ENCODE data around the gene PDGFA. TPM values are rescaled to one million over a fixed set of nuclear protein-coding genes. Genes with fewer than 3 reads are reported as not detected.
A peak's percentile ranks its signal among the peaks of the same experiment; 100 is the strongest.
"Not testable (repeated sequence)": the region's sequence is repeated elsewhere in the genome, so short reads cannot be mapped to it uniquely, and the experiment has no call there.

PDGFA gene
- polyA plus RNA-seq, 1 donor: 43.2 TPM

DNA sequence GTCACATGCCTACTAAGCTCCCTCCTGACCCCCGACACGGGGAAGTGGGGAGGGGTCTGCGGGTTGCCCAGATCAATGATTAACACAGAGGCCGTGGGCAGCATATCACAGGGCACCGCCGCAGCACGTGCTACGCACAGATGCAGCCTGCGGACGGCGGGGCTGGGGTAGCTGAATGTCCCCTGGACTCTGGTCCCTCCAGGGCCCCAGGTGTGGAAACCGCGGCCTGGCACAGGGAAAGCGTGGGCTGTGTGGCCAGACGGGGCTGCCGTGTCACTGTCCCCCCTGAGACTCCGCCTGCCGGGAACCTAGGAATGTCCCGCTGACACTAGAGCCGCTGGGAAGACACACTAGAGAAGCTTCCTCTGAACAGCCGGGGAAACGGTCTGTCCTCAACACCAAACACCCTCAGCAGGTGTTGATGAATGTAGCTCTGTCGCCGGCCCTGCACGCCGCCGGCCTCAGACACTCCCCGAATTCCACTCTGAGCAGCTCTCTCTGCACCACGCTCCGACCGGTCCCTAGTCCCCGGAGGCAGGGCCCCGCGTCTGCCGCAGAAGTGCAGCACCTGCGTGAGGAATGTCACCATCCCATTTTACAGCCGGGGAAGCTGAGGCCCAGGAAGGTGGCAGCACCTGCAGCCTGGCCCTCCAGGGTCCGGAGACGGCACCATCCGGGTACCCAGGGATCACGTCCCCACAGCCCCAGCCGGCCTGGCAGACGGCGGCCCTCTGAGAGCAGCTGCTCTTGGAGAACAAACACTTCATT is 33.4 kb upstream of the PDGFA start:
- no peak for DNase-seq

DNA sequence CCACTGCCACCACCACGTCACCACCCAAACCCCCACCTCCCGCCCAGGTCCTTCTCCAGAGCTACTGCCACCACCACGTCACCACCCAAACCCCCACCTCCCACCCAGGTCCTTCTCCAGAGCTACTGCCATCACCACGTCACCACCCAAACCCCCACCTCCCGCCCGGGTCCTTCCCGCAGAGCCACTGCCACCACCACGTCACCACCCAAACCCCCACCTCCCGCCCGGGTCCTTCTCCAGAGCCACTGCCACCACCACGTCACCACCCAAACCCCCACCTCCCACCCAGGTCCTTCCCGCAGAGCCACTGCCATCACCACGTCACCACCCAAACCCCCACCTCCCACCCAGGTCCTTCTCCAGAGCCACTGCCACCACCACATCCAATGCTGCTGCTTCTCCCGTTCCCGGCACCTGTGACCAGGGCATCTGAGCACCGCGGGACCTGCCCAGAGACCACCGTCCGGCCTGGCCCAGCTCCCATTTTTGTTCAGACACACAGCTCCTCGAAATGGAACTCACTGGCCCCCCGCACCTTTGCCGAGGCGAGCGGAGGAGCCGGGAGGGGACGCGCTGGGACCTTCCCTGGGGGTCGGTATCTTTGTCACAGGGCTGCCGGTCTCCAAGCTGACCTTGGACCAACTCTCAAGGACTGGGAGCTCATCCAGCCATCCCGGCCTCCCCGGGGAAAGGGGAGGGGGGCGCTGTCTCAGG is 32.7 kb upstream of the PDGFA start:
- not testable (repeated sequence) for DNase-seq

- not testable (repeated sequence) for DNase-seq
Observed at GRCh38 chr7:551615-551970, 31.9 kb upstream of the PDGFA start.

GRCh38 chr7:550881-551614 is 31.4 kb upstream of the PDGFA start:
- DNase-seq: no peak

DNA sequence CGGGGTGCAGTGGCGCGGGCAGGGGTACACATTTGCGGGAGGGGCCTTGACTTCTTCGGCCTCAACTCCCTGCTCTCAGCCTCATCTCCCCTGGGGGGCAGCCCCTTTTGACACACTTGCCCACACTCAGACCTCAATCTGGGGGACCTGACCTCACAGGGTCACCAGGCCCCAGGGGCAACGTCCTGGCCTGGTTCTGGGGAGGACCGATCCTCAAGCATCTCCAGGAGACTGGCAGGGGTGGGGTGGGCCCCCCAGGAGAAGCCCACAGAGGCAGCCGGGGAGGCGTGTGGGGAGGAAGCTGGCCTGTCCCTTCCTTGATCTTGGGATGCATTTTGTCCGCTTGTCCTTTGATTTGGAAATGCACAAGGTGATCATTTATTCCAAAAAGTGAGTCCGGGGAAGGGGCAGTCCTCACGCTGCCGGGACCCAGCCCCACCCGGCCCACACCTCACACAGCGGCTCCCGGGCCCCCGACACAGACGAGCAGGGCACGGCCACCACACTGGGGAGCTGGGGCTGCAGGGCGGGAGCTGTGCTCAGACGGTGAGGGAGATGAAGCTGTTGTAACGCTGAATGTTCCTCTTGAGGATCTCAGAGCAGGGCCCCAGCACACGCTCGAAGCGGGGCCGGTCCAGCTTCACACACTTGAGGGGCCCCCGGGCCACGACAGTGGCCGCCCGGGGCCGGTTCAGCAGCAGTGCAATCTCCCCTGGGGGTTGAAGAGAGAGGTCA is 30.4 kb upstream of the PDGFA start:
- no peak for DNase-seq

DNA sequence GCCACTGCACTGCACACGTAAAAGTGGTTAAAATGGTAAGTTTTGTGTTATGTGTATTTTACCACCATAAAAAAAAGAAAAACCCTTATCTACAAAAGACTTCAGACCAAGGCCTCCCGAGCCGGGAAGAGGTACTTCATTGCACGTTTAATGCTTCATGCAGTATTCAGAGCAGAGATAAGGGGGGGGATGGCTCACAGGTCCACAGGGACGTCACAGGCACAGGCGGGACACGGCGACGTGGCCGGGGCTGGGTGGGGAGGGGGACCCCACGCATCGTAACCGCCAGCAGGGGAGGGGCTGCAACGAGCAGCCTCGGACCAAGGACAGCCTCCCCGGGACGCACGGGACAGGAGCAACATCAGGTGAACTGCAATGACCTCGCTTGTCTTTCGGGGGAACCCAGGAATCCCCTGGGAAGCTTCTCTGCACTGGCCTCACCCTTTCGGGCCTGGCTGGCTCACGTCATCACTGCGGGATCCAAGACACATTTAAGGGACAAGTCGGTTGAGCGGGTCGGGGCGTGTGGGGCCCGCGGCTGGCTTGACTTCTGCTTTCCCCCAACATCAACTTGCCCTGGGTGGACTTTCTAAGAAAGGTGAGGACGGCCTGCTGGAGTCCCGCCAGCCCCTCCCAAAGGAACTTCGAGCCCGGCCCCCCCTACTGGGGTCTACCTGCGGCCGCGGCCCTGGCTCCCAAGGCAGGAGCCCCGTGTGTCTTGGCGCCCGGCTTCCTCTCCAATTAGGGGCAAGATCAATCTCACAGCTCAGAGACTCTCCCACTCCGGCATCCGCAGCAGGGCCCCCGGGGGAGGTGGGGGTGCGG is 29.6 kb upstream of the PDGFA start:
- DNase-seq: no peak

DNA sequence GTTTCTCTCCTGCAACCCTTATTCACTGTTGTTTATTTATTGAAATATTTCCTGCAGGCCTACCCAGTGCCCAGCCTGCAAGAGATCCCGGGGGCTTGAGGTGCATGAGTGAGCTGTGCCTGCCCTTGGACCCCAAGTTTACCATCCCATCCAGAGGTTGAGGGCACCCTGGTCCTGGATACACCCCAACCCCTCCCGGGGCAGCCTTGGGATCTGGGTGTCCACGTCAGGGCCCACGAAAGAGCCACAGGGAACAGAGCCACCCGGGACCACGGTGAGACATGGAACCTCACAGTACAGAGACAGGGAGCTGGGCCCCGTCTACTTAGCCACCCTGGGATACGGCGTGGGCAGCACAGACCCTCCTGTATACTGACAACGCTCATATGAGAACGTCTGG is 28.8 kb upstream of the PDGFA start:
- no peak for DNase-seq

DNA sequence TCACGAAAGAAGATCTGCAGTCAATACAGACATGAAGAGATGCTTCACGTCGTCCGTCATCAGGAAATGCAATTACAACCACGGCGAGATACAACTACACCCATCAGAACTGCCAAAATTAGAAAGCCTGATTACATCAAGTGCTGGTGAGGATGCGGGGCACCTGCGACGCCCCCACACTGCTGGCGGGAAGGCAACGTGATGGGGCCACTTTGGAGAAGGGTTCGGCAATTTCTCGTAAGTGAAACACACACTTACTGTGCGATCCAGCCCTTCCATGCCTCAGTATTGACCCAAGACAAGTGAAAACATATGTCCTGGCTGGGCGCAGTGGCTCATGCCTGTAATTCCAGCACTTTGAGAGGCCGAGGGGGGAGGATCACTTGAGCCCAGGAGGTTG is 25.8 kb upstream of the PDGFA start:
- DNase-seq: no peak

- no peak for DNase-seq
Observed at GRCh38 chr7:544338-545221, 24.9 kb upstream of the PDGFA start.

- DNase-seq: no peak
Observed at GRCh38 chr7:543501-544337, 24.1 kb upstream of the PDGFA start.

DNA sequence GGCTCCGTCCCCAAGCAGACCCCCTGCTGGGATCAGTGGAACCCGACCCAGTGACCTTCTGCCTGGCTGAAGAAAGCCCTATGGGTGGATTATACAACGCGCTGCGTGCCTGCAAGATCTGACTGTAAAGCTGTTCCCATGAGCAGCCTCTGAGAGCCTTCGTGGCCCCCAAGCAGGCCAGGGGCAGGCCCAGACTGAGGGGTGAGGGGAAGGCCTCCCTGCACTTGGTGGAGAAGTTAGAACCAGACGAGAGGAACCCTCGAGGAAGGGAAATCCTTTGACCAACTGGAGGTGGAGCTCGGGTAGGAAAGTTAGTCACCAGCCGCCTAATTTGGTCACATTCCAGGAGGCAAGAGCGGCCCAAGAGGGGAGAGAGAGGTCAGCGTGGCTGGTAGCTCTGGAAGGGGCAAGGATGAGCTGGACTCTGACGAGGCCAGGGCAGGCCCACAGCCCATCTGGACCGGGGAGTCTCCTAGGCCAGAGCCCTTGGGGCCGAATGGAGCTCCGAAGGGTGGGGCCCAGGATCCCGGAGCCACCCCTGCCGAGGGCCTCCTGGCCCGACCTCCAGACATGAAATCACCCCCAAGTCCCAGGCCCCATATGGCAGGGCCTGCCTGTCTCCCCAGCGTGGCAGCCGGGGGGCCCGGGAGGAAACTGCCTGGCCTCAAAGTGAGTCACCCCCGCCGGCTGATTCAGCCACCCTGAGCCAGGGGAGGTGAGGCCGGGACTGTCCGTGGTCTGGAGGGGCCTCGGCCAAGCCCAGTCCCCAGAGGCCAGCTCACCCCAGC is 23.3 kb upstream of the PDGFA start:
- DNase-seq: no peak

- no peak for DNase-seq
Observed at GRCh38 chr7:542131-542712, 22.6 kb upstream of the PDGFA start.

DNA sequence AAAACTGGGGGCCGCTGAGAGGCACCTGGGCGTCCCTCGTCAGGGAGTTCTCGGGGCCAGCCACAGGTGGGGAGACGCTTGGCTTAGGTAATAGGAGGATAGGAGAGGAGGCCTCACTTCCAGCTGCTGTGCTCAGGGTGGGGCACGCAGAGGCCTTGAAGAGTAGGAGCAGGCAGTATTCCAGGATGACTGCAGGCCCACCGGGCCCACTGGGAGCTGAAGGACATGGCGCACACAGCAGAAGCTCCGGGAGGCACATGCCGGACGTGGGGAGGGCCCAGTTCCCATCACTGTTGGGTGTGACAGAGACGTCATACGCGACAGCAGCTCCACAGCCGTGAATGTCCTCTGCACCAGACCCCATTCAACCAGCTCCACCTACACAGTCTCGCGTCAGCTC is 22.0 kb upstream of the PDGFA start:
- DNase-seq: no peak

DNA sequence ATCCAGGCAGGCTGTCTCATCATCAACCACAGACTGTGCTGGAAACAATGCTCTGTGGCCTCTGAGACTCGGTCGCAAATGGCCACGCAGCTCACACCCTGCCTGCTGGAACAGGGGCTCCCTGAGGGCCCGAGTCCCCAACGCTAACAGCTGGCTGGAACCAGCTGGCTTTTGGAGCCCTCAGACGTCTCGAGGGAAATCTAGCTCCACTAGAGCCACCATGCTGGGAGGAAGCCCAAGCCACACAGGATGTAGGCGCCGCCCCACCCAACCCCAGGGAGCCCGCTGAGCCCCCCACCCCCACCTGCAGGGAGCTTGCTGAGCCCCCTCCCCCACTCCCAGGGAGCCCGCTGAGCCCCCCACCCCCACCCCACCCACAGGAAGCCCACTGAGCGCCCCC is 21.4 kb upstream of the PDGFA start:
- DNase-seq: no peak

DNA sequence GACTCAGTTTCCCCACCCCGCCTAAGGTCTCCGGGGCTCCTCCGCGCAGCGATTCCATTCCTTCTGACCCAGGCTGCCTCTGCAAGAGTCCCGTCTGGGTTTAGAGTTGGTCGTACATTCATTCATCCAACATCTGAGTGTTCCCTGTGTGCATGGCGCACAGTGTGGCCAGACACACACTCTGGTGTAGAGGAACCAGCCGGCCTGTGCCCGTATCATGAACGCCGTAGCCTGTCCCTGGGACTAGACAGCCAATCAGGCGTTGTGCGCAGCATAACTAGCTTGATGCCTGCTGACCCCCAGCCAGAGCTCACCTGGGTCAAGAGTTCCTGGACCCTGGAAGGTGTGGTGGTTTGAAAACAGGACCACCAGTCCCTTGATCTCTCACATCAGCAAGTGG is 20.9 kb upstream of the PDGFA start:
- no peak for DNase-seq

- DNase-seq: peak; percentile 62
Observed at GRCh38 chr7:539731-540411, 20.2 kb upstream of the PDGFA start.
